T-helper 1 cell treated with Interleukin-12 subunit alpha and Interleukin-12 subunit beta and Interleukin-4 antibody, amounts not matched to agents 30 ng/mL and 1 ng/mL, for 36 hours (primary cell): ENCODE measurements around the gene SPTLC2. TPM values are rescaled to one million over a fixed set of nuclear protein-coding genes. Genes with fewer than 3 reads are reported as not detected.
"Not testable (repeated sequence)": the region's sequence is repeated elsewhere in the genome, so short reads cannot be mapped to it uniquely, and the experiment has no call there.

Source experiments
- intact Hi-C: fragments of 100-400 bp; cut with micrococcal nuclease; formaldehyde crosslinking; loops from one replicate; pipeline ENCODE4 v1.15.1; 2024
- total RNA-seq: library from RNA; stranded (reverse); gene quantifications from 2 replicates; pipeline ENCODE4 v1.2.3, GENCODE V29; 2022

Gene SPTLC2
- total RNA-seq, 1 donor from 2014 or later: 51.2 TPM

DNA sequence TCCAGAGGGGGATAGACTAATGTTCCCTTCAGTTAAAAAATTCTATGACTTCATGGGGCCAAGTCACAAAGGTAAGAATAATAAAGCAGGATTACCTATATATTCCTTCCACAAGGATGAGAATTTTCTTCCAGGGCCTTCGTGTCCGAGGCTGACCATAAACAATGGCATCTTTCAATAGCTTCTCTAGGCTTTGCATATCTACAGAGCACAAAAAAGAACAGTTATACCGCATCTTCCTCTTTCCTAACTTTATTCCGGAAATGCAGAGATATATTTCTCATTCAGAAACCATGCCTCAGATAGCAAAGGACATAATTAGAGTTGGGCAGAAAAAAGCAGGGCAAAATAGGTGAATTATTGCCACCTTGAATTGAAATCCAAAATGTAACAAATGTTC, 59.5 kb downstream of the SPTLC2 start:
- intact Hi-C loops: no loop called here

DNA sequence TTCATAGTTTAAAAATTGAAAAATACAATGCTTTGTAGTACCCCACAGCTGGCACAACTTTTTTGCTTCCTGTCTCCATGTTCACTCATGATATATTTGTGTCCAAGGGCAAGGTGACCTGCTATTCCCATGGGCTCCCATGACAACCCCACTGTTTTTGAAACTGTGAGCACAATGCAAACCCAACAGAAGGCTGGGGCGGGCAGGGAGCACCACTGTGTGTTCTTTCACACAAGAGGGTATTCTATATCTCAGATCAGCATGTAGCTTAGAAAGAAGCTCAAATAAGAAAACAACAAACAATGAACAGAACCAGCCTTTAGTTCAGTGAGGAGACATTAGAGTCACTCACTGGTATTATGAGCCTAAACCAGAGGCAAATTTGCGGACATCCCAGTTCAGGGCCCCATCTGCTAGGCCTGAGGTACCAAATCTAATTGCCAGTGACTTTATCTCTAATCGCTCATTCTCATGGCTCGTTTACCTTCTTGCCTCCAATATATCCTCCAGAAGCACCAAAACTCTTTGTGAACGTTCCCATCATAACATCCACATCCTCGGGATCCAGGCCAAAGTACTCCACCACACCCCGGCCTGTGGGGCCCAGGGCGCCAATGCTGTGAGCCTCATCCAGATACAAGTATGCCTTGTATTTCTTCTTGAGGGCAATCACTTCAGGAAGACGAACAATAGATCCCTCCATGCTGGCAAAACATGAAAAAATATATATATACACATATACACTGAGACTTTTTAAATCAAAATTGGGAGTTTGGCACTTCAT, 61.4 kb downstream of the SPTLC2 start:
- intact Hi-C loops: loop anchor here (1.0 to 5.0 kb wide), 3 partner anchors 37 to 205 kb away; partner anchors contain the start of genes SAMD15 and TMED8

DNA sequence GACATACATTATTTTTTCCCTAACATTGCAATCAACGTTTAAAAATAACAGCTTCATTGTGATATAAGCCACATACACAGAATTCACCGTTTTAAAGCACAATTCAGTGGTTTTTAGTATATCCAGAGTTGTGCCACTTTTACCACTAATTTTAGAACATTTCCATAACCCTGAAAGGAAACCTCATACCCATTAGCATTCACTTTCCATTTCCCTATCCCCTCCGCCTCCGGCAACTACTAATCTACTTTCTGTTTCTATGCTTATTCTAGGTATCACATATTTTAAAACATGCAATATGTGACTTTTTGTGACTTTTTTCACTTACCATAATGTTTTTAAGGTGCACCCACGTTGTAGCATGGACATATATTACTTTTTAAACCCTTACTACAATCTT, 62.2 kb downstream of the SPTLC2 start:
- intact Hi-C loops: loop anchor here (1.0 to 5.0 kb wide), 3 partner anchors 38 to 206 kb away; partner anchors contain the start of genes SAMD15 and TMED8

DNA sequence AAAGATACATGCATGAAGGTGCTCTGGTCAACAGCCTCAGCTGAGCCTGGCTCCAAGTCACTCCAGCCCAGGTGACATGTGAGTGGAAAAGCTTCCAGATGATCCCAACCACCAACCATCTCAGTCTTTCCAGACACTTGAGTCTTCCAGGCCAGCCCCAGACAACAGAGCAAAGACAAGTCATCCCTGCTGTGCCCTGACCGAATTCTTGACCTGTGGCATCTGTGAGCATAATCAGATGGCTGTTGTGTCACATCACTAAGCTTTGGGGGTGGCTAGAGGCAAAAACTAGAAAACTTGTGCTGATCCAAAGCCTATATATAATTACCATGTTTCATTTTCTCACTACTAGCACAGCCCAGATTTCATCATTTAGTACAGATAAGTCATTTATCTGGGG, 67.0 kb downstream of the SPTLC2 start:
- intact Hi-C loops: no loop called here

DNA sequence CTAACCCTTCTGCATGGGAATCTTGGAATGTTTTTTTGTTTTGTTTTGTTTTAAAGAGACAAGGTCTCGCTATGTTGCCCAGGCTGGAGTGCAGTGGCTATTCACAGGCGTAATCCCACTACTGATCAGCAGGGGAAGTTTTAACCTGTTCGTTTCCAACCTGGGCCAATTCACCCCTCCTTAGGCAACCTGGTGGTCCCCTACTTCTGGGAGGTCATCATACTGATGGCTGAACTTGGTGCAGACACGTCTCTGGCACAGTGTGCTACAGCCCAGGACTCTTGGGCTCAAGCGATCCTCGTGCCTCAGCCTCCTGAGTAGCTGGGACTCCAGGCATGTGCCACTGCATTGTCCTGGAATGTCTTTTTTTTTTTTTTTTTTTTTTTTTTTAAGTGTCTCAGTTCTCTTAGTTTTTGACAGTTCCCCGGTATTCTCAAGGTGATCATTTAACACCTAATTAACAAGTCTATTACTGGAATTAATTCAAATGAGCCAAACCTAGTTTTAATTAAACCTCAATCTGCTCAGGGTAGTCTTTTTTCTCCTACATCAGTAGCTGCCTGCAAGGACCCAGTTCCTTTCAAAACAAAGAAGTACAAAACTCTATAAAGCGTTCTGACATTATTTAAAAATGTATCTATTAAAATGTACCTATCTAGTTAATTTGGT, 68.8 kb downstream of the SPTLC2 start:
- intact Hi-C loops: no loop called here

DNA sequence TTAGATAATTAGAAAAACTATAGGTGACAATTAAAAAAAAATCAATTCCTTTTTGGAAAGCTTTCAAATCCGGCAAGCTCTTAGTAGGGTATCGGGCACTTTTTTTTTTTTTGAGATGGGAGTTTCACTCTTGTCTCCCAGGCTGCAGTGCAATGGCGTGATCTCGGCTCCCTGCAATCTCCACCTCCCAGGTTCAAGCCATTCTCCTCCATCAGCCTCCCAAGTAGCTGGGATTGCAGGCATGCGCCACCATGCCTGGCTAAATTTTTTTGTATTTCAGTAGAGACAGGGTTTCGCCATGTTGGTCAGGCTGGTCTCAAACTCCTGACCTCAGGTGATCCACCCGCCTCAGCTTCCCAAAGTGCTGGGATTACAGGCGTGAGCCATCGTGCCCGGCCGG, 71.3 kb downstream of the SPTLC2 start:
- intact Hi-C loops: not testable (repeated sequence)

DNA sequence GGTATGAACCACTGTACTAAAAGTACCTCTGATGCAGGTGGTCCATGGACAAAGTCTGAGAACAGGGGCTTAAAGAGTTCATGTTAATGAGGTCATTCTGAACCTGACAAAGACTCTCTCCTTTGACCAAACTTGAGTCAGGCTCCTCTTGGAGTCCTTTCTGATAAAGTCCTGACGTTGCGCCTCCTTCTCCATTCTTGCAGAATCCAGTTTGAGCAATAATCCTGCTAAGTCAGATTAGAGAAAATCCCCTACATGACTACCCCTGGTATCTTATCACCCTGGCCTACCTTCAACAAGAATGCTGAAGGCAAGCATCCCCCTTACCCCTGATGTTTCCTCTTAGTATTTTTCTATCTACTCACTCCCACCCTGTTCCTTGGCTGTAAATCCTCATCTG, 71.9 kb downstream of the SPTLC2 start:
- intact Hi-C loops: no loop called here

DNA sequence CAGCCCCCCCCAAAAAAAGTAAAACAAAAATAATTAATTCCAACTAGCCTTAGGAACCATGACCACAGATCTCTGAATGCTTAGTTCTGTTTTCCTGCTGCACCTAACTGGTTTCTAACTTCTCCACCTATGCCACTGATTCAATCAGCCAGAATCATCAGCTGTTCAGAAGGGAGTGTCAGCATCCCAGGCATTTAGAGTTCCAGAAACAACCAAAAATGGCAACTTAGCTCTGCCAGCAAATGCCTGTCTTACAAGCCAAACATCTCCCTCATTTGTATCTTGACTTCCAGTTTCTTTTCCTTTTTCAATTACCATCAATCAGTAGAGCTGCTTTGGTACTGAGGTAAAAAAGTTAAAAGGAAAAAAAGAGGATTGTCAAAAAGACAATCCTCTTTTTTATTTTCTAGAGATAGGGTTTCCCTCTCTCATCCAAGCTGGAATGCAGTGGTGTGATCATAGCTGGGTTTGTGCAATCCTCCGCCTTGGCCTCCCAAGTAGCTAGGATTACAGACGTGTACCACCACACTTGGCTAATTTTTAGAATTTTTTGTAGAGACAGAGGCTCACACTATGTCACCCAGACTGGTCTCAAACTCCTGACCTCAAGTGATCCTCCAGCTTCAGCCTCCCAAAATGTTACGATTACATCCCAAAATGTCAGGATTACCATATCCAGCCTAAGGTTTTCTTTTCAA, 72.7 kb downstream of the SPTLC2 start:
- intact Hi-C loops: no loop called here

DNA sequence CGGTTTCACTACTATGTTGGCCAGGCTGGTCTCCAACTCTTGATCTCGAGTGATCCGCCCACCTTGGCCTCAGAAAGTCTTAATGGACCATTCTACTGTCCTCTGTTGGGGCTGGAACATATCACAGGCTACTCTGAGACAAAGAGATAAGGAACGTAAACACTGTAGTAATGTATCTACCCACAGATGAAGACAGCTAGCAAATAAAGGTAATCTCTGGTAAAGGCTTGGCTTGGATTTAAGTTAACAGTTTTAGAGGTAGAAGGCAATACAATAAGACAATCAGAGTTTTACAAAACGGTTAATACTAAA, 73.2 kb downstream of the SPTLC2 start:
- intact Hi-C loops: no loop called here

DNA sequence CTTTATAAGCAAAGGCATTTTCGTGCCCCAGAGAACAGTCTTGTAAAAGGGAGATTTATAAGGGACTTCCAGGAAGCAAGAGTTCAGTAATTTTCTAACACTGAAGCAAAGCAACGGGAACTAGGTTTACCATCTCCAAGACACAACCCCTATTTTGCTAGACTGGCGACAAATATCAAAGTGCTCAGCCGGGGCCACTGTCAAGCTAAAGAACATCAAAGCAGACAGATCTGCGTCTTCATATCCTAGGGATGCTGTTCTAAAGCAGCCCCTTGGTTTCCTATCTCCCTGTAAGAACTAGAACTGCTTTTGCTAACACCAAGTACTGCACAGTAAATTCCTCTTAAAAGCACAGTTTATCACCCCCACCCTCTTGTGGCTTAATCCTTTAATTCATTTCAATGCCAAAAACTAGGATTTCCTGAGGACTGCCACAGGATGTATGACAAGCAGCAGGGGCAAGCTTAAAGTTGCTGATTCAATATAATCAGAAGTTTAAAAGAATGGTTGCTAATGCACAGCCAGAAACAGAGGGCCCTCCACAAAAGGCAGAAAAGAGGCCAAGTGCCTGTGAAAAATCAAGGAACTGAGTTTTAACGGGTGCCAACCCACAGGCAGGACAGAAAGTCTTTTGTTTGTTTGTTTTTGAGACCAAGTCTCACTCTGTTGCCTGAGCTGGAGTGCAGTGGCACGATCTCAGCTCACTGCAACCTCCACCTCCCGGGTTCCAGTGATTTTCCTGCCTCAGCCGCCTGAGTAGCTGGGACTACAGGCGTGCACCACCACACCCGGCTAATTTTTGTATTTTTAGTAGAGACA, 73.8 kb downstream of the SPTLC2 start:
- intact Hi-C loops: no loop called here

DNA sequence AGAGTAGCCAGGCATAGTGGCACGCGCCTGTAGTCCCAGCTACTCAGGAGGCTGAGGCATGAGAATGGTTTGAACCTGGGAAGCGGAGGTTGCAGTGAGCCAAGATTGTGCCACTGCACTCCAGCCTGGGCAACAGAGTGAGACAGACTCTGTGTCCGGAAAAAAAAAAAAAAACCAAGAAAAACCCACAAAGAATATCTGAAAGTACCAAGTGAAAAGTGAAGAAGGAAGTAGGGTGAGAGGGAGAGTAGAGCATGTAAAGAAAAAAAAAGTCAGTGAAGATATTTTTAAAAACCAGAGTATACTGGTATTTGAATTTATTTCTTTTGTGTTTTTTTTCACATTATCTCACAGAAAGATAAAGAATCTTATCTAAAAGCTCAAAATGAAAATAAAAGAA, 74.5 kb downstream of the SPTLC2 start:
- intact Hi-C loops: no loop called here

DNA sequence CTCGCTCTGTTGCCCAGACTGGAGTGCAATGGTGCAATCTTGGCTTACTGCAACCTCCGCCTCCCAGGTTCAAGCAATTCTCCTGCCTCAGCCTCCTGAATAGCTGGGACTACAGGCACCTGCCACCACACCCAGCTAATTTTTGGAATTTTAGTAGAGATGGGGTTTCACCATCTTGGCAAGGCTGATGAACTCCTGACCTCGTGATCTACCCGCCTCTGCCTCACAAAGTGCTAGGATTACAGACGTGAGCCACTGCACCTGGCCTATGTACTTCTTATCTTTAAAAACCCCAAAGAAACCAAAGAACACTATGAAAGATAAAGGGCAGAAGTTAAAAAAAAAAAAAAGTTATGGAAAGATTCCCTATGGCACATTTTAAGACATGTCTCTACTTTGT, 79.5 kb downstream of the SPTLC2 start:
- intact Hi-C loops: not testable (repeated sequence)

DNA sequence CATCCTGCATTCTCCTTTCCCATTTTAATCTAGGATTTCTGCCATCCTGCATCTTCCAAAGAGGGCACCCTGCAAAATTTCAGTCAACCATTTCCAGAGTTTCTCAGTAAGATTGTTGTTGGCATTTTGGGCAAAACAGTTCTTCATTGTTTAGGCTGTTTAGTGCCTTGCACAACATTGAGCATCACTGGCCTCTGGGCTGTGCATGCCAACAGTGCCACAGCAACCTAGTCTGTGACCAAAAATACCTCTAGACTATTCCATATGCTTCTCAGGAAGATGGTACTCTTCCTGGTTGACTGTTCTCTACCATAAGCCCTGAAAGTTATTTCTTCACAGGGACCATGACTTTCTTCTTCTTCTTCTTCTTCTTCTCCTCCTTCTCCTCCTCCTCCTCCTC, 85.4 kb downstream of the SPTLC2 start:
- intact Hi-C loops: no loop called here

DNA sequence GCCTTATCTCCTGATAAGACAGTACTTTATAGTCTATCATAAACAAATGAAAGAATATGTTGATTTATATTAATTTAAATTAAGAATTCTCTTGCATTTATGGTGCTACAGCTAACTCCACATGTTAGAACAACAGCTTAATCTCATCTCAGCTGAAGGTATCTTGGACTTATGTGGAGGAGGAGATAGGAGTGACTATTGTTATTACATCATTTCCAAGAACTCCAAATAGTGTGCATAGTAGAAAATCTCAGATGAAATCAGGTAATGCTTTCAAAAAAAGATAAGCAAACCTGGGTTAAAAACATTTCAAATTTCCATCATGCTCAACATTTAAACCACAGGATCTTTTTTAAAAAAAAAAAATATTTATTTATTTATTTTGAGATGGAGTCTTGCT, 86.5 kb downstream of the SPTLC2 start:
- intact Hi-C loops: no loop called here

DNA sequence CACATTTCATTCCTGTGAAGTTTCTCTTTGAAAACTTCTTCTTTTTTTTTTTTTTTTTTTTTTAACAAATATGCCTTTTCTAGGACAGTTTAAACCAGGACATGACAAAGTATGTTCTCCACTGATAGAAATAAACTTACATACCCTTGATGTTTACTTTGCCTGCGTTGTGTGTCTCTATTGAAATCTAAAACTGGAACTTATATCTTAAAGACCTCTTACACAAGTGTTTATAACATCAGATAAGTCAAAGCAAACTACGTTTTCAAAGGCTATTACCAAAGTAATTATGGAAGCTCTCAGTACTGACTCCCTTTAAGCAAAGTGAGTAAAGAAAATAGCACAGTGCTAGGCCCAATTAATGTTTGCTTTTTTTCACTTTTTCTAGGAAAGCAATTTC, 87.2 kb downstream of the SPTLC2 start:
- intact Hi-C loops: no loop called here

DNA sequence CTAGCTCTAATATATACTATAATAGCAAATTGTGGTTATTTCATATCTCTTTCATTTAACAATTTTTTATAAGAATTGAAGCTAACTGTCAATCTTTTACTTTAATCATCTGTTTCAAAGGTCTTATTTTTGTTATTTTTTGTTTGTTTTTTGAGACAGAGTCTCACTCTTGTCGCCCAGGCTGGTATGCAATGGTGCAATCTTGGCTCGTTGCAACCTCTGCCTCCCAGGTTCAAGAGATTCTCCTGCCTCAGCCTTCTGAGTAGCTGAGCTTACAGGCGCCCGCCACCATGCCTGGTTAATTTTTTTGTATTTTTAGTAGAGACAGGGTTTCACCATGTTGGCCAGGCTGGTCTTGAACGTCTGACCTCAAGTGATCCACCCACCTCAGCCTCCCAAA, 87.7 kb downstream of the SPTLC2 start:
- intact Hi-C loops: not testable (repeated sequence)

DNA sequence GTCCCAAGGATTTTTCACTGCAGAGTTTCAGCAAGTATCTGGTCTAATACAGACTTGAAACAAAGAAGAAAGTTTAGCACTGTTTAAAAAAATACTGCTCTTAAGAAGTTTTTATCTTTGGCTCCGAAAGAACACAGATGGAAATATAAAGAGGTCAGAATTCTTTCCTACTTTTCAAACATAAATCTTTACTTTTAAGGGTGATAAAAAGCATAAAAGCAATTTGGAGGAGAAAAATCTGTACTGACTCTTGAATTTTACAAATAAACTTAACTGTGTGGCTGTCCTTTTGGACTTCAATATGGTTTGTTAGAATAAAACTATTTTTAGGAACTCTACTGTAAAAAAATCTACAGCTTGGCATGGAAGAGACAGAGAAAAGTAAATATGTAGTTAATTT, 90.2 kb downstream of the SPTLC2 start:
- intact Hi-C loops: no loop called here

DNA sequence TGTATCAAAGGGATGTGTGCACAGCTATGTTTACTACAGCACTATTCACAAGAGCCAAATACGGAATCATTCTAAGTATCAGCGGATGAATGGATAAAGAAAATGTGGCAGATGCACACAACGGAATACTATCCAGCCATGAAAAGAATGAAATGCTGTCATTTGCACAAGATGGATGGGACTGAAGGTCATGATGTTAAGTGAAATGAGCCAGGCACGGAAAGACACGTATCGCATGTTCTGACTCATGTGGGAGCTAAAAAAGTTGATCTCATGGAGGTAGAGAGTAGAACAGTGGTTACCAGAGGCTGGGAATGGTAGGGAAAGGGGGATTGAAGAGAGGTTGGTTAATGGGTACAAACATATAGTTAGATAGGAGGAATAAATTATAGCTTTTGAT, 91.9 kb downstream of the SPTLC2 start:
- intact Hi-C loops: no loop called here

DNA sequence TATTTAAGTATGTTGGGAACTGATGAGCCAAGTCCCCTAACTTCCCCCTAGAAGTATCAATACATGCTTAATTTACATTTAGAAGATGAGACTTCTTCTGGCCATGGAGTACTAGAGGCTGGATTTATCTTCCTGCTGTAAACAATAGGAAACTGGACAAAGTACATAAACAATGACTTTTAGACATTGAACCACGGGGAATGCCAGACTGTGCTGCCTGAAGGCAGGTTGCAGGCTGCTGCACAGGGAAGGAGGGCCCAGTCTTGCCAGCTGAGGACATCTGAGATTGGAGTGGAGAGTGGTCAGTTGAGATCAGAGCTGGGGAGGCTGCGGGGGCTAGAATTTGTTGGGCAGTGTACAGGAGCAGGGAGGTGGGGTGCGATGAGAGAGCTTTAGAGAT, 93.3 kb downstream of the SPTLC2 start:
- intact Hi-C loops: no loop called here

DNA sequence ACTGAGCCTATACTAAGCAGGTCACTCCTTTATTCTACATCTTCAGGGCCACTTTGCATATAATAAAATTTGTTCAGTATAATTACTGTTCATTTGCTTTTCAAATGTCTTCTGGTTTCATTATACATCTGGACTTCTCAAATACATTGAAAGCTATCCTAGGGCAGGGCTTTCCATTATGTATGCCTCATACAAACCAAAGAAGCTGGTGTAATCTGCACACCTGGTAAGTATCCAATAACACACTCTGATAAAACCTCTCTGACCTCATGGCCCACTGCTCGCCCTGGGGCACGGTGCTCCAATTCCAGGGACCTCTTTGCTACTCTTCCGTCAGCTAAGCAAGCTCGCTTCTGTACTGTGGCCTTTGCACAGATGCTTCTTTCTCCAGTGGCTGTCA, 95.9 kb downstream of the SPTLC2 start:
- intact Hi-C loops: no loop called here

DNA sequence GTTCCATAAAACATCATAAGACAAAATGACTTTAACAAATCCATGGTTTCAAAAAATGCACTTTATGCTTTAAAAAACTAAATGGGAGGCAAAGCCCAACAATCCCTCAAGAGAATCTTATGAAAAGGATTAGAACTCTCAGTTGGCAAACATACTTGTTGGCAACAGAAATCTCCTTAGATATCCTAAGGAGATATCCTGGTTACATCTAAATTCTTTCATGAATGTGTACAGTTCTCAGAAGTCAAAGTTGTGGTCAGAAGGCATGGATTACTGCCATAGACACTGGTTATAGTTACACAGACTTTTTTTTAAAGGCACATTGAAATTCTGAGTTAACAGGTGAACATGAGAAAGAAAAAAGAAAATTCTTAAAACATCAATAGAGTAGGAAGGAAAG, 100.3 kb downstream of the SPTLC2 start:
- intact Hi-C loops: no loop called here
